Adrenal gland (tissue), 12 donors: Measurements from ENCODE around the gene CMKLR1. TPM values are rescaled to one million over a fixed set of nuclear protein-coding genes. Genes with fewer than 3 reads are reported as not detected.

Source experiments
- DNase-seq, 7 donors: peaks; one replicate each; pipeline ENCODE4 v3.0.0-alpha.2; 2019 to 2020
- H3K27ac ChIP-seq, 5 donors: fragments of 200-600 bp; sonication (generic) in 4 of 5; 1 replicate in 3 of 5; 2 replicates in 2 of 5; pipeline versions ENCODE4 v1.5.1 to v1.8.0; 2016 to 2020; ENCODE audit warnings: mild to moderate bottlenecking in 1 of 5
- H3K27me3 ChIP-seq: fragments of 200-600 bp; 2 replicates; pipeline ENCODE4 v1.8.0; 2021
- H3K36me3 ChIP-seq, 2 donors: fragments of 200-600 bp; replicated peaks in 1 of 2; 1 replicate in 1 of 2; 2 replicates in 1 of 2; pipeline versions ENCODE4 v1.5.1 to v1.8.0; 2018 to 2022
- H3K4me1 ChIP-seq, 2 donors: fragments of 200-600 bp; replicated peaks in 1 of 2; 1 replicate in 1 of 2; 2 replicates in 1 of 2; pipeline versions ENCODE4 v1.5.1 to v1.8.0; 2018 to 2021
- H3K4me3 ChIP-seq, 4 donors: fragments of 200-600 bp; sonication (generic) in 3 of 4; one replicate each; pipeline ENCODE4 v1.5.1; 2016 to 2018
- H3K9me3 ChIP-seq, 3 donors: fragments of 200-600 bp; sonication (generic) in 1 of 3; replicated peaks in 1 of 3; 1 replicate in 2 of 3; 2 replicates in 1 of 3; pipeline versions ENCODE4 v1.5.1 to v1.8.0; 2016 to 2021
- POLR2A ChIP-seq, 2 donors: fragments of 450-650 bp; IDR thresholded peaks; one replicate each; pipeline ENCODE4 v1.6.1; 2017; ENCODE audit warnings: antibody characterized with exemption in 2 of 2, mild to moderate bottlenecking in 2 of 2, moderate library complexity in 1 of 2
- WGBS, 4 donors: extraction: QIAGEN DNeasy Blood & Tissue Kit in 2 of 4; methylation state at CpG; one replicate each; pipeline versions ENCODE4 v1.1.5 to v1.1.7; 2013 to 2017; 5-methylcytosine and 5-hydroxymethylcytosine counted together
- intact Hi-C, 2 donors: fragments of 100-400 bp; cut with DNase I; formaldehyde crosslinking; loops; one replicate each; pipeline versions ENCODE4 v1.14.1 to v1.15.0; 2022 to 2023
- polyA plus RNA-seq, 3 donors: library from polyadenylated mRNA; stranded (reverse); fragments of 200-250 nt in 2 of 3; fragments of 350-450 nt in 1 of 3; fragmentation: Illumina TruSeq in 1 of 3; extraction: RNeasy Lipid Tissue Mini Kit (QIAGEN cat#74804) in 1 of 3; gene quantifications; one replicate each; pipeline ENCODE4 v1.2.3, GENCODE V29; 2013 to 2014
- total RNA-seq, 9 donors: library from RNA; depleted of rRNA in 4 of 9; stranded (reverse); fragments of >200 nt in 4 of 9; fragments of 120-200 nt in 1 of 9; fragmentation: NEBNext Ultra II Directional in 1 of 9; extraction: Animal tissue kit (Norgen Biotek cat#: 25700) in 1 of 9; gene quantifications; one replicate each; pipeline versions ENCODE4 v1.1.0 to v1.2.4, GENCODE V29; 2013 to 2023
- TF ChIP-seq, protein P1 (sequence below), 6 experiments: fragments of 450-650 bp in 4 of 6; fragments of 200-600 bp in 2 of 6; sonication (generic) in 1 of 6; IDR thresholded peaks; 1 replicate in 5 of 6; 2 replicates in 1 of 6; pipeline versions ENCODE4 v1.5.1 to v1.8.0; 2016 to 2021; ENCODE audit warnings: antibody characterized with exemption in 6 of 6, mild to moderate bottlenecking in 2 of 6, moderate library complexity in 1 of 6
- donor health status: healthy with polysubstance abuse.
- donor health status: Bipolar disorder and iron deficiency.
- donor health status: DM: yes; HTN: yes; CAD: no.
- donor health status: DM: no; HTN: no; CAD: no.
- donor health status: DM: no; HTN: no; CAD: no.
- donor health status: DM: yes; HTN: yes; CAD: no.

CMKLR1 gene
- total and polyA plus RNA-seq, 12 donors: 2.1 to 26.6 (median 17.0) TPM

DNA sequence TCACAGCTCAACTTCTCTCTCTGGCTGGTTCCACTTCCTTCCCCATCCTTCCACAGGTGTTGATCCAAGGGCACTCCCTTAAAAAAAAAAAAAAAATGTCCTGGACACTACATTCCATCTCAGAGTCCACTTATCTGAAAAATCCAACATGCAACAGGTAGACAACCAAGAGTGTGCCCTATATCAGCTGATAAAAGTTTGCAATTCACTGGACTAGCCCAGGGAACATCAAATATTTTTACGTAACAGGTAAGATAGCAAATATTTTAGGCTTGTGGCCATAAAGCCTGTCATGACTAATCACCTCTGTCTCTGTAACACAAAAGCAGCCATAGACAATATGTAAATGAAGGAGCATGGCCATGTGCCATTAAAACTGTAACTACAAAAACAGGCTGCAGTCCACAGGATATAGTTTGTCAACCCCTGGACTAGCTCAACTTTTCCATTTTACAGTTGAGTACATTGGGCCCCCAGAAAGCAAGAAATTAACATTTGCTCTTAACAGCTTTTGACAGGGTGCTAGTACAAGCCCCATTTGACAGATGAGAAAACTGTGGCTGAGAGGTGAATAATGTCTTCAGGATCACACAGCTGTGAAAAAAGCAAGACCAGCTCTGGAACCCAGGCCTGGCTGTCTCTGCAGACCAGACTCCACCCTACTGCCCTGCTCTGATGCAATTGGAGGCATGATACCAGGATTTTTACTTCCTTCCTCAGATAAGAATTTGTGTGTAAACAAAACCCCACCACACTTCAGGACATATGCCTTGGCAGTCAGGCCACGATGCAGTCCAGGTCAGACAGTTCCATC, 68.9 kb downstream of the CMKLR1 start:
- DNase-seq: no peak
- no peak for TF ChIP-seq POLR2A (IDR thresholded peaks at IDR 0.05)
- TF ChIP-seq, protein P1, sequence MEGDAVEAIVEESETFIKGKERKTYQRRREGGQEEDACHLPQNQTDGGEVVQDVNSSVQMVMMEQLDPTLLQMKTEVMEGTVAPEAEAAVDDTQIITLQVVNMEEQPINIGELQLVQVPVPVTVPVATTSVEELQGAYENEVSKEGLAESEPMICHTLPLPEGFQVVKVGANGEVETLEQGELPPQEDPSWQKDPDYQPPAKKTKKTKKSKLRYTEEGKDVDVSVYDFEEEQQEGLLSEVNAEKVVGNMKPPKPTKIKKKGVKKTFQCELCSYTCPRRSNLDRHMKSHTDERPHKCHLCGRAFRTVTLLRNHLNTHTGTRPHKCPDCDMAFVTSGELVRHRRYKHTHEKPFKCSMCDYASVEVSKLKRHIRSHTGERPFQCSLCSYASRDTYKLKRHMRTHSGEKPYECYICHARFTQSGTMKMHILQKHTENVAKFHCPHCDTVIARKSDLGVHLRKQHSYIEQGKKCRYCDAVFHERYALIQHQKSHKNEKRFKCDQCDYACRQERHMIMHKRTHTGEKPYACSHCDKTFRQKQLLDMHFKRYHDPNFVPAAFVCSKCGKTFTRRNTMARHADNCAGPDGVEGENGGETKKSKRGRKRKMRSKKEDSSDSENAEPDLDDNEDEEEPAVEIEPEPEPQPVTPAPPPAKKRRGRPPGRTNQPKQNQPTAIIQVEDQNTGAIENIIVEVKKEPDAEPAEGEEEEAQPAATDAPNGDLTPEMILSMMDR (IDR thresholded peaks at IDR 0.05): no peak
- H3K9me3 ChIP-seq: no peaks in the 10 kb centered on the region
- intact Hi-C loops: no loop called here
- no peak overlapping the region for H3K4me3 ChIP-seq
- H3K36me3 ChIP-seq: no peaks in the 10 kb centered on the region
- no peak overlapping the region for H3K27ac ChIP-seq
- no peaks in the 10 kb centered on the region for H3K27me3 ChIP-seq
- no peaks in the 10 kb centered on the region for H3K4me1 ChIP-seq
- WGBS, 4 donors: 53 to 65% (median 61%) methylated on average over 1 to 2 of the region's 2 CpGs

DNA sequence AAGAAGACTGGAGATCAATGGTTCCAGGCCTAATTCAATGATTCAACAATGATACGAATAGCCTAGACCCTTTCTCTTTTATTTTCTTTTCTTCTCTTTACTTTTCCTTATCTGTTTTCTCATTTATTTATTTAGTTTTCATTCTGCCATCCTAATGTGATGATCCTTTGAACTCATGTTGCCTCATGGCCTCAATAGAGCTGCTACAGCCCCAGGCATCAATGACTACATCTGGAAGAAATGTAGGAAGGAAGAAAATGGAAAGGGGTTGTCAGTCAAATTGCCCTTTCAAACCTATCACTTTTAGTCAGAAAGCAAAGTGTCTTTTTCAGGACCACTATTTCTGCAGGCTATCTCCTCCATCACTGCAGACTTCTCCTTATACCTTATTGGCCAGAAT, 69.9 kb downstream of the CMKLR1 start:
- WGBS, 4 donors: 71 to 85% (median 77%) methylated on average over 1 of the region's 1 CpG
- no peak for DNase-seq
- Histone ChIP-seq H3K36me3 (no peaks in the 10 kb centered on the region), H3K4me1 (no peaks in the 10 kb centered on the region), H3K27ac (no peak overlapping the region), H3K27me3 (peaks cover 5% of the 10 kb centered on the region), H3K9me3 (no peaks in the 10 kb centered on the region), H3K4me3 (no peak overlapping the region)
- TF ChIP-seq POLR2A (IDR thresholded peaks at IDR 0.05): no peak
- TF ChIP-seq, protein P1 (IDR thresholded peaks at IDR 0.05): no peak
- intact Hi-C loops: no loop called here

DNA sequence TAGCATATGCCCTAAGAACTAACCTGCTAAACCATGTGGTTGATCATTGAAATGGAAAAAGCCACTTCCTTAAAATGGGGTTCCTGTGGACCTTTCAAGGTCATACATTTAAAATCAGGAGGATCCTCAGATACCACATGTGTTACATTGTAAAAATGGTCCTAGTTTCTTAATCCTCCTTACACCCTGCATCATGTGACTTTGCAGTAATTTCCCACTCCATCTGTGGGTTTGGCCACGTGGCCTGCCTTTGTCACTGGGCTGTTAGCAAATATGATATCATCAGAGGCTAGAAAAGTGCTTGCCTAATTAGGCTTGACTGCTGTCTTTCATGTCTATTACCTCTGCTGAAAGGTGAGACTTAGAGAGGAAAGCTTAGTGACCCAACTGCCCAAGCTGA, 70.7 kb downstream of the CMKLR1 start:
- H3K27me3 ChIP-seq: peaks cover 5% of the 10 kb centered on the region
- no peak overlapping the region for H3K4me3 ChIP-seq
- no peak overlapping the region for H3K27ac ChIP-seq
- no peaks in the 10 kb centered on the region for H3K4me1 ChIP-seq
- H3K9me3 ChIP-seq: no peaks in the 10 kb centered on the region
- 26 to 45% (median 38%) methylated on average over 1 of the region's 1 CpG for WGBS, 4 donors
- no peak for DNase-seq
- no peaks in the 10 kb centered on the region for H3K36me3 ChIP-seq
- TF ChIP-seq POLR2A (IDR thresholded peaks at IDR 0.05): no peak
- TF ChIP-seq, protein P1 (IDR thresholded peaks at IDR 0.05): no peak
- intact Hi-C loops: no loop called here

DNA sequence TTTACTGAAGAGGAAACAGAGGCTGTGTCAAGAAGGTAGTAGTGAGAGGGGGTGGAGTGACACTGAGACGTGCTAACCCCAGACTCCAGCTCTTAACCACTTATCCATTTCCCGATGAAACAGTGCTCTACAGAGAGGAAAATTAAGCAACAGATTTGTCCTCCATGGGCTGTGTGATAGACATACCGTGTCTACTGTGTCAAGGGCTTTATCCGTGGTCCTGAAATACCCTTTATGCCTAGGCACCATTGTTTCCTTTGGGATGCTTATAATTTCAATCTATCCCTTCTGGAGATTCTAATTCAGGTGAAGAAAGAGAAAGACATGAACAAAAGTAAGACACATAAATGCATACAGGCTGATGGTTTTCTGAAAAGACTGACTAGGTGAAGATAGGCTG, 71.7 kb downstream of the CMKLR1 start:
- WGBS, 4 donors: 63 to 75% (median 72%) methylated on average over 4 of the region's 4 CpGs
- no peaks in the 10 kb centered on the region for H3K36me3 ChIP-seq
- no peak overlapping the region for H3K27ac ChIP-seq
- H3K27me3 ChIP-seq: peaks cover 5% of the 10 kb centered on the region
- no peaks in the 10 kb centered on the region for H3K4me1 ChIP-seq
- H3K9me3 ChIP-seq: no peaks in the 10 kb centered on the region
- no peak for DNase-seq
- H3K4me3 ChIP-seq: no peak overlapping the region
- no peak for TF ChIP-seq POLR2A (IDR thresholded peaks at IDR 0.05)
- TF ChIP-seq, protein P1 (IDR thresholded peaks at IDR 0.05): no peak
- intact Hi-C loops: no loop called here
